H1 (cell line): ENCODE measurements around the gene ADGRL2. TPM values are rescaled to one million over a fixed set of nuclear protein-coding genes. Genes with fewer than 3 reads are reported as not detected.

Experiments
- CTCF ChIA-PET: fragments of 300-600 bp; sonication (Branson Sonifier 250); formaldehyde crosslinking; loops from one replicate; lab custom pipeline; 2021; ENCODE audit not compliant: partially characterized antibody; lab: Charles Lee
- POLR2A ChIA-PET: fragments of 300-600 bp; sonication (Branson Sonifier 250); formaldehyde crosslinking; loops from one replicate; lab custom pipeline; 2021; ENCODE audit warnings: inconsistent platforms; ENCODE audit not compliant: partially characterized antibody; lab: Charles Lee
- DNase-seq, 2 experiments: peaks; one replicate each; pipeline versions ENCODE4 v3.0.0 to v3.0.0-alpha.2; 2010 to 2022; ENCODE audit warnings: low spot score in 2 of 2, low read depth in 1 of 2, mixed read lengths in 1 of 2
- FAIRE-seq: peaks from 2 replicates; lab custom pipeline; 2011; peaks lifted over from hg19 to GRCh38; lab: Jason Lieb, UNC
- H2AFZ ChIP-seq: 2 replicates; pipeline ENCODE4 v1.8.1; 2012; ENCODE audit warnings: low read length, inconsistent platforms
- H2AK5ac ChIP-seq: 2 replicates; pipeline ENCODE4 v1.6.1; 2013; ENCODE audit warnings: low read depth, low read length
- H2BK120ac ChIP-seq: replicated peaks from 2 replicates; pipeline ENCODE3; 2013; ENCODE audit warnings: low read depth, low read length, inconsistent platforms
- H2BK12ac ChIP-seq: 2 replicates; pipeline ENCODE4 v1.6.1; 2013; ENCODE audit warnings: low read depth, low read length
- H2BK15ac ChIP-seq: 2 replicates; pipeline ENCODE4 v1.6.1; 2013; ENCODE audit warnings: low read length
- H2BK20ac ChIP-seq: 2 replicates; pipeline ENCODE4 v1.6.1; 2013; ENCODE audit warnings: low read length
- H2BK5ac ChIP-seq: 2 replicates; pipeline ENCODE4 v1.6.1; 2013; ENCODE audit warnings: low read depth, low read length
- H3K14ac ChIP-seq: 2 replicates; pipeline ENCODE4 v1.6.1; 2013; ENCODE audit warnings: inconsistent platforms; ENCODE audit not compliant: insufficient read length
- H3K18ac ChIP-seq: 2 replicates; pipeline ENCODE4 v1.6.1; 2013; ENCODE audit warnings: low read length; ENCODE audit errors: extremely low read depth
- H3K23ac ChIP-seq: 2 replicates; pipeline ENCODE4 v1.6.1; 2013; ENCODE audit warnings: inconsistent platforms; ENCODE audit not compliant: insufficient read length
- H3K23me2 ChIP-seq: 2 replicates; pipeline ENCODE4 v1.6.1; 2013; ENCODE audit warnings: low read depth, low read length
- H3K27ac ChIP-seq: 2 replicates; pipeline ENCODE4 v1.6.1; 2011; ENCODE audit warnings: low read depth, low read length, inconsistent platforms
- H3K27me3 ChIP-seq, 4 experiments: replicated peaks in 1 of 4; 1 replicate in 1 of 4; 2 replicates in 3 of 4; pipeline versions ENCODE4 v1.6.1 to v1.8.1; 2011 to 2013; ENCODE audit warnings: low read length in 3 of 4, mild to moderate bottlenecking in 3 of 4, inconsistent platforms in 2 of 4, mixed read lengths in 2 of 4, moderate library complexity in 1 of 4; ENCODE audit not compliant: control insufficient read depth in 3 of 4, insufficient read depth in 3 of 4; ENCODE audit errors: extremely low read depth in 1 of 4
- H3K36me3 ChIP-seq, 4 experiments: 2 replicates each; pipeline versions ENCODE4 v1.6.1 to v1.8.1; 2011 to 2013; ENCODE audit warnings: mild to moderate bottlenecking in 4 of 4, low read length in 3 of 4, moderate library complexity in 2 of 4, control low read depth in 1 of 4, inconsistent platforms in 1 of 4; ENCODE audit not compliant: insufficient read depth in 4 of 4, control insufficient read depth in 2 of 4
- H3K4ac ChIP-seq: replicated peaks from 2 replicates; pipeline ENCODE3; 2013; ENCODE audit warnings: low read length, low read depth, mixed read lengths, inconsistent platforms; ENCODE audit not compliant: insufficient read length
- H3K4me1 ChIP-seq, 4 experiments: replicated peaks in 1 of 4; 1 replicate in 1 of 4; 2 replicates in 3 of 4; pipeline versions ENCODE4 v1.6.1 to v1.8.1; 2011 to 2013; ENCODE audit warnings: low read length in 3 of 4, inconsistent platforms in 2 of 4, mixed read lengths in 1 of 4; ENCODE audit not compliant: insufficient read depth in 4 of 4, control insufficient read depth in 3 of 4
- H3K4me2 ChIP-seq, 2 experiments: 2 replicates each; pipeline versions ENCODE4 v1.6.1 to v1.8.1; 2011 to 2013; ENCODE audit warnings: low read depth in 2 of 2, low read length in 2 of 2, control low read depth in 1 of 2, inconsistent platforms in 1 of 2, mild to moderate bottlenecking in 1 of 2; ENCODE audit not compliant: insufficient read depth in 1 of 2
- H3K4me3 ChIP-seq, 4 experiments: fragments of 200-600, 300-600 bp in 1 of 4; sonication (generic), shearing (Covaris generic), sonication (Bioruptor Twin) in 1 of 4; 2 replicates each; pipeline versions ENCODE4 v1.5.1 to v1.8.1; 2011 to 2016; ENCODE audit warnings: low read length in 4 of 4, low read depth in 3 of 4, control low read depth in 2 of 4, inconsistent platforms in 2 of 4, mild to moderate bottlenecking in 2 of 4, mixed read lengths in 1 of 4, moderate library complexity in 1 of 4; ENCODE audit not compliant: insufficient read depth in 2 of 4; ENCODE audit errors: extremely low read depth in 1 of 4
- H3K56ac ChIP-seq: replicated peaks from 2 replicates; pipeline ENCODE3; 2013; ENCODE audit warnings: low read depth, mild to moderate bottlenecking, mixed read lengths, low read length, inconsistent platforms; ENCODE audit not compliant: insufficient read length
- H3K79me1 ChIP-seq: 2 replicates; pipeline ENCODE4 v1.6.1; 2013; ENCODE audit warnings: low read depth, low read length, control low read depth
- H3K79me2 ChIP-seq, 2 experiments: 2 replicates each; pipeline versions ENCODE4 v1.6.1 to v1.8.1; 2012 to 2013; ENCODE audit warnings: low read length in 2 of 2, mild to moderate bottlenecking in 2 of 2, inconsistent platforms in 1 of 2; ENCODE audit not compliant: insufficient read depth in 2 of 2, control insufficient read depth in 1 of 2
- H3K9ac ChIP-seq, 4 experiments: replicated peaks in 1 of 4; 1 replicate in 1 of 4; 2 replicates in 3 of 4; pipeline versions ENCODE4 v1.6.1 to v1.8.1; 2011 to 2013; ENCODE audit warnings: low read depth in 3 of 4, low read length in 3 of 4, control low read depth in 2 of 4, mild to moderate bottlenecking in 2 of 4, moderate library complexity in 2 of 4, inconsistent platforms in 1 of 4; ENCODE audit errors: extremely low read depth in 1 of 4
- H3K9me3 ChIP-seq, 2 experiments: 2 replicates each; pipeline versions ENCODE4 v1.6.1 to v1.8.1; 2012 to 2013; ENCODE audit warnings: mild to moderate bottlenecking in 2 of 2, moderate library complexity in 2 of 2, control low read depth in 1 of 2, inconsistent platforms in 1 of 2, low read depth in 1 of 2, low read length in 1 of 2, mixed read lengths in 1 of 2; ENCODE audit not compliant: insufficient read depth in 2 of 2
- H4K20me1 ChIP-seq, 2 experiments: replicated peaks in 1 of 2; 2 replicates each; pipeline versions ENCODE3 to v1.8.1; 2011 to 2013; ENCODE audit warnings: inconsistent platforms in 2 of 2, low read length in 2 of 2, mild to moderate bottlenecking in 1 of 2; ENCODE audit not compliant: insufficient read depth in 2 of 2, control insufficient read depth in 1 of 2
- H4K5ac ChIP-seq: 2 replicates; pipeline ENCODE4 v1.6.1; 2013; ENCODE audit warnings: low read length, low read depth, mixed read lengths, inconsistent platforms; ENCODE audit not compliant: insufficient read length
- H4K8ac ChIP-seq: 2 replicates; pipeline ENCODE4 v1.8.0; 2013; ENCODE audit warnings: mild to moderate bottlenecking, moderate library complexity, low read length, inconsistent platforms; ENCODE audit not compliant: insufficient read depth; ENCODE audit errors: extremely low read depth
- H4K91ac ChIP-seq: replicated peaks from 2 replicates; pipeline ENCODE3; 2013; ENCODE audit warnings: low read length, mixed read lengths, inconsistent platforms; ENCODE audit not compliant: insufficient read length
- ASH2L ChIP-seq: fragments of 200-600, 300-600 bp; sonication (generic); IDR thresholded peaks from one replicate; pipeline ENCODE4 v1.7.1; 2017; ENCODE audit warnings: low read length
- ATF2 ChIP-seq: IDR thresholded peaks from 2 replicates; pipeline ENCODE4 v1.6.1; 2012; ENCODE audit warnings: low read length, inconsistent platforms
- BCL11A ChIP-seq, 2 experiments: IDR thresholded peaks; one replicate each; pipeline ENCODE4 v1.6.1; 2011; ENCODE audit warnings: low read depth in 2 of 2, low read length in 2 of 2, mild to moderate bottlenecking in 2 of 2
- BRCA1 ChIP-seq: IDR thresholded peaks from 2 replicates; pipeline ENCODE4 v1.6.1; 2012; ENCODE audit warnings: low read depth, low read length, improper control_type of control experiment
- CEBPB ChIP-seq: IDR thresholded peaks from 2 replicates; pipeline ENCODE4 v1.6.1; 2012; ENCODE audit warnings: low read depth, low read length
- CTBP2 ChIP-seq: IDR thresholded peaks from 2 replicates; pipeline ENCODE4 v1.7.0; 2011; ENCODE audit warnings: borderline replicate concordance, mild to moderate bottlenecking, moderate library complexity, mixed read lengths, low read length; ENCODE audit not compliant: insufficient read depth, insufficient read length
- EGR1 ChIP-seq: IDR thresholded peaks from 2 replicates; pipeline ENCODE4 v1.6.1; 2011; ENCODE audit warnings: low read depth, low read length, borderline replicate concordance
- GABPA ChIP-seq: IDR thresholded peaks from 2 replicates; pipeline ENCODE4 v1.6.1; 2011; ENCODE audit warnings: mild to moderate bottlenecking, low read length, moderate library complexity, borderline replicate concordance; ENCODE audit not compliant: insufficient read depth
- RBBP5 ChIP-seq: IDR thresholded peaks from 2 replicates; pipeline ENCODE4 v1.7.1; 2012; ENCODE audit warnings: low read depth, mild to moderate bottlenecking, inconsistent platforms, low read length, moderate library complexity, borderline replicate concordance
- RXRA ChIP-seq: IDR thresholded peaks from 2 replicates; pipeline ENCODE4 v1.6.1; 2011; ENCODE audit warnings: low read depth, mild to moderate bottlenecking, low read length, moderate library complexity; ENCODE audit not compliant: insufficient read depth
- SIRT6 ChIP-seq: IDR thresholded peaks from one replicate; pipeline ENCODE4 v1.7.1; 2012; ENCODE audit warnings: low read length, inconsistent platforms
- SP4 ChIP-seq: IDR thresholded peaks from 2 replicates; pipeline ENCODE4 v1.6.1; 2012; ENCODE audit warnings: low read length, inconsistent platforms
- TBP ChIP-seq: IDR thresholded peaks from 2 replicates; pipeline ENCODE4 v1.6.1; 2011; ENCODE audit warnings: low read depth, low read length, improper control_type of control experiment
- TCF12 ChIP-seq: IDR thresholded peaks from 2 replicates; pipeline ENCODE4 v1.6.1; 2011; ENCODE audit warnings: low read depth, mild to moderate bottlenecking, low read length
- WGBS, 2 experiments: shearing (Covaris generic) in 1 of 2; methylation state at CpG; one replicate each; pipeline versions ENCODE4 v1.1.6 to v1.1.7; 2013 to 2015; ENCODE audit warnings: low lambda C conversion rate in 2 of 2, mixed read lengths in 2 of 2, inconsistent platforms in 1 of 2, low coverage in 1 of 2, missing lambda C conversion rate in 1 of 2; ENCODE audit not compliant: insufficient replicate concordance in 2 of 2, insufficient coverage in 1 of 2, insufficient read length in 1 of 2; ENCODE audit errors: extremely low coverage in 1 of 2, missing lambda C conversion rate in 1 of 2; 5-methylcytosine and 5-hydroxymethylcytosine counted together
- polyA plus RNA-seq, 7 experiments: library from polyadenylated mRNA; depleted of rRNA in 3 of 7; stranded (reverse) in 5 of 7; unstranded in 2 of 7; fragments of >200 nt in 5 of 7; fragments of 200-250 nt in 2 of 7; gene quantifications; 1 replicate in 5 of 7; 2 replicates in 1 of 7; 4 replicates in 1 of 7; pipeline versions ENCODE4 v1.2.1 to v1.2.3, GENCODE V29; 2011 to 2013; ENCODE audit warnings: missing spikeins in 2 of 7, mixed read lengths in 2 of 7
- total RNA-seq: library from RNA; stranded (reverse); fragmentation: NEBNext Ultra II Directional; extraction: Animal tissue kit (Norgen Biotek cat#: 25700); gene quantifications from 2 replicates; pipeline ENCODE4 v1.2.1, GENCODE V29; 2021

The ADGRL2 gene
- total and polyA plus RNA-seq, 2 of the 8 experiments (the other 6 are each of a cell fraction or from before 2014, with no cell fraction given): 113 to 124 TPM

GRCh38 chr1:81756872-81757271 is 43.9 kb upstream of the ADGRL2 start:
- 83% methylated on average over 2 of the region's 2 CpGs; no CpG with 5 or more reads in 1 of the 2 experiments for WGBS, 2 experiments
- CTCF ChIA-PET: no interaction called here

More at GRCh38 chr1:81756872-81757271, 43.9 kb upstream of the ADGRL2 start:
- Histone ChIP-seq H2BK120ac (no peak overlapping the region), H3K4me1 (peaks cover 0 to 3% (median 2%) of the 10 kb centered on the region in 4 experiments; a peak in 3 of 7 replicates), H3K56ac (no peak overlapping the region), H4K5ac (no peak overlapping the region), H3K4me2 (no peak overlapping the region), H3K23ac (no peak overlapping the region), H3K23me2 (no peaks in the 10 kb centered on the region; the same call in 1 of the 2 replicates), H3K14ac (no peak overlapping the region), H3K79me2 (no peaks in the 10 kb centered on the region), H3K36me3 (no peaks in the 10 kb centered on the region), H3K9me3 (no peaks in the 10 kb centered on the region), H3K9ac (no peak overlapping the region), H2BK15ac (no peak overlapping the region), H3K4me3 (no peak overlapping the region), H4K20me1 (no peaks in the 10 kb centered on the region), H3K18ac (no peak overlapping the region), H2BK5ac (no peak overlapping the region), H2BK20ac (no peak overlapping the region), H3K79me1 (no peaks in the 10 kb centered on the region), H4K8ac (no peak overlapping the region), H4K91ac (no peak overlapping the region), H2BK12ac (no peak overlapping the region), H3K27me3 (no peaks in the 10 kb centered on the region), H3K27ac (no peak overlapping the region), H2AK5ac (no peak overlapping the region), H2AFZ (no peak overlapping the region), H3K4ac (no peak overlapping the region)
- no peak for DNase-seq
- no peak for FAIRE-seq
- TF ChIP-seq RBBP5 (no peak), CTBP2 (no peak), RXRA (no peak), BCL11A (IDR thresholded peaks at IDR 0.05; ENCODE audit: low read depth in 2 of 2, low read length in 2 of 2) (no peak), EGR1 (no peak), GABPA (no peak), TCF12 (no peak), BRCA1 (no peak), SIRT6 (no peak), ASH2L (no peak), ATF2 (no peak), TBP (no peak), SP4 (no peak), CEBPB (no peak)
- POLR2A ChIA-PET: no interaction called here
